HepG2 (cell line): Measurements from ENCODE around the gene KHK. TPM values are rescaled to one million over a fixed set of nuclear protein-coding genes. Genes with fewer than 3 reads are reported as not detected.

ENCODE experiments used
- ATAC-seq: fragments of 200-7000 bp; cut with Tn5 transposase; 3 replicates; pipeline ENCODE4 v1.9.1; 2020; ENCODE audit warnings: mild to moderate bottlenecking, moderate library complexity
- BruUV-seq: library from RNA; stranded (reverse); fragments of 400-500 nt; replicated peaks from 2 replicates; lab custom pipeline; 2021; lab: Mats Ljungman, UMichigan
- CTCF ChIA-PET: fragments of 300-600 bp; formaldehyde crosslinking; extraction: SDS; loops from one replicate; lab custom pipeline; 2021; ENCODE audit warnings: low total read pairs, inconsistent platforms, low intra/inter-chr PET ratio; lab: Yijun Ruan, JAX
- POLR2A ChIA-PET: fragments of 350-600 bp; sonication (Branson Sonifier 250); formaldehyde crosslinking; loops from one replicate; lab custom pipeline; 2020; ENCODE audit warnings: antibody characterized with exemption, inconsistent platforms; lab: Yijun Ruan, JAX
- DNase-seq: peaks from one replicate; pipeline ENCODE4 v3.0.0-alpha.2; 2015; ENCODE audit warnings: low spot score
- FAIRE-seq: peaks from 3 replicates; lab custom pipeline; 2011; peaks lifted over from hg19 to GRCh38; lab: Jason Lieb, UNC
- H2AFZ ChIP-seq: one replicate; pipeline ENCODE4 v1.6.1; 2011; ENCODE audit warnings: low read length, inconsistent platforms
- H3K27ac ChIP-seq: fragments of 300-600 bp; 3 replicates; pipeline ENCODE4 v1.8.0; 2011; ENCODE audit warnings: mixed run types, mild to moderate bottlenecking, mixed read lengths, low read length, inconsistent platforms; ENCODE audit not compliant: insufficient read depth; ENCODE audit errors: extremely low read length
- H3K27me3 ChIP-seq, 2 experiments: fragments of 200-600 bp in 1 of 2; 2 replicates in 1 of 2; 3 replicates in 1 of 2; pipeline versions ENCODE4 v1.6.0 to v1.8.0; 2011; ENCODE audit warnings: low read length in 2 of 2, mild to moderate bottlenecking in 2 of 2, moderate library complexity in 2 of 2, inconsistent platforms in 1 of 2; ENCODE audit not compliant: insufficient read depth in 2 of 2, control insufficient read depth in 1 of 2
- H3K36me3 ChIP-seq, 2 experiments: fragments of 200-600 bp in 1 of 2; replicated peaks in 1 of 2; 2 replicates in 1 of 2; 3 replicates in 1 of 2; pipeline versions ENCODE4 v1.5.1 to v1.8.0; 2011; ENCODE audit warnings: low read length in 2 of 2, inconsistent platforms in 1 of 2; ENCODE audit not compliant: insufficient read depth in 2 of 2, control insufficient read depth in 1 of 2
- H3K4me1 ChIP-seq: 2 replicates; pipeline ENCODE4 v1.5.1; 2012; ENCODE audit warnings: low read length, inconsistent platforms; ENCODE audit not compliant: insufficient read depth
- H3K4me2 ChIP-seq: 2 replicates; pipeline ENCODE4 v1.6.0; 2011; ENCODE audit warnings: low read depth, low read length, inconsistent platforms
- H3K4me3 ChIP-seq, 3 experiments: fragments of 200-600 bp in 1 of 3; sonication (generic), shearing (Covaris generic) in 1 of 3; replicated peaks in 1 of 3; 2 replicates each; pipeline ENCODE4 v1.5.1; 2011 to 2016; ENCODE audit warnings: low read length in 3 of 3, inconsistent platforms in 2 of 3, low read depth in 2 of 3, mild to moderate bottlenecking in 2 of 3, control low read depth in 1 of 3, mixed read lengths in 1 of 3; ENCODE audit not compliant: insufficient read depth in 1 of 3
- H3K79me2 ChIP-seq: one replicate; pipeline ENCODE4 v1.6.1; 2011; ENCODE audit warnings: low read length, inconsistent platforms; ENCODE audit not compliant: insufficient read depth
- H3K9ac ChIP-seq: 2 replicates; pipeline ENCODE4 v1.6.0; 2011; ENCODE audit warnings: mild to moderate bottlenecking, low read depth, low read length, inconsistent platforms; ENCODE audit not compliant: insufficient read depth
- H3K9me3 ChIP-seq: 2 replicates; pipeline ENCODE4 v1.5.1; 2012; ENCODE audit warnings: mild to moderate bottlenecking, low read length
- H4K20me1 ChIP-seq: 2 replicates; pipeline ENCODE4 v1.6.0; 2011; ENCODE audit warnings: inconsistent platforms, mild to moderate bottlenecking, low read length, moderate library complexity; ENCODE audit not compliant: insufficient read depth
- CREB3 ChIP-seq: sonication (generic); formaldehyde crosslinking; IDR thresholded peaks from 2 replicates; pipeline ENCODE4 v1.5.0; 2020; ENCODE audit warnings: missing genetic modification reagents
- GTF2F1 ChIP-seq: fragments of 150-350 bp; IDR thresholded peaks from 2 replicates; pipeline ENCODE4 v1.6.1; 2014; ENCODE audit warnings: low read length
- HES4 ChIP-seq: sonication (generic); formaldehyde crosslinking; IDR thresholded peaks from 2 replicates; pipeline ENCODE4 v1.9.0; 2021; ENCODE audit warnings: mild to moderate bottlenecking, missing genetic modification reagents, borderline replicate concordance
- IKZF4 ChIP-seq: sonication (generic); formaldehyde crosslinking; IDR thresholded peaks from 2 replicates; pipeline ENCODE4 v1.5.1; 2020; ENCODE audit warnings: borderline replicate concordance, mild to moderate bottlenecking, low read depth, missing genetic modification reagents; ENCODE audit errors: not compliant biosample characterization
- KDM3A ChIP-seq: IDR thresholded peaks from 2 replicates; pipeline ENCODE4 v1.6.1; 2018; ENCODE audit warnings: low read depth, missing compliant biosample characterization
- MZF1 ChIP-seq: sonication (generic); formaldehyde crosslinking; IDR thresholded peaks from 2 replicates; pipeline ENCODE4 v1.8.1; 2023; ENCODE audit warnings: mild to moderate bottlenecking, missing genetic modification reagents, borderline replicate concordance
- SP4 ChIP-seq: sonication (generic); formaldehyde crosslinking; IDR thresholded peaks from 2 replicates; pipeline ENCODE4 v1.8.1; 2023; ENCODE audit warnings: mild to moderate bottlenecking, missing genetic modification reagents
- TAF15 ChIP-seq: fragments of 200-400 bp; formaldehyde crosslinking; IDR thresholded peaks from one replicate; pipeline ENCODE4 v1.6.1; 2018; ENCODE audit warnings: mild to moderate bottlenecking, low read depth, low read length; ENCODE audit not compliant: poor library complexity, severe bottlenecking
- YY1 ChIP-seq: IDR thresholded peaks from 2 replicates; pipeline ENCODE4 v1.6.1; 2011; ENCODE audit warnings: low read length, low read depth, moderate library complexity, mild to moderate bottlenecking; ENCODE audit not compliant: insufficient read depth, insufficient replicate concordance
- ZBTB26 ChIP-seq: IDR thresholded peaks from 2 replicates; pipeline ENCODE4 v1.6.1; 2016; ENCODE audit warnings: missing compliant biosample characterization, missing genetic modification reagents, borderline replicate concordance
- ZBTB49 ChIP-seq: sonication (generic); formaldehyde crosslinking; IDR thresholded peaks from 2 replicates; pipeline ENCODE4 v1.4.0; 2020; ENCODE audit warnings: missing genetic modification reagents, borderline replicate concordance
- ZNF33A ChIP-seq: sonication (generic); formaldehyde crosslinking; IDR thresholded peaks from 2 replicates; pipeline ENCODE4 v1.5.1; 2020; ENCODE audit warnings: missing genetic modification reagents, mild to moderate bottlenecking, moderate library complexity, borderline replicate concordance
- ZNF354B ChIP-seq: sonication (generic); formaldehyde crosslinking; IDR thresholded peaks from 2 replicates; pipeline ENCODE4 v1.8.0; 2022; ENCODE audit warnings: mild to moderate bottlenecking, missing genetic modification reagents
- ZNF580 ChIP-seq: IDR thresholded peaks from 2 replicates; pipeline ENCODE4 v1.6.1; 2016; ENCODE audit warnings: low read depth, borderline replicate concordance
- ZNF597 ChIP-seq: sonication (generic); formaldehyde crosslinking; IDR thresholded peaks from 2 replicates; pipeline ENCODE4 v1.5.0; 2020; ENCODE audit warnings: missing genetic modification reagents
- ZNF772 ChIP-seq: sonication (generic); formaldehyde crosslinking; IDR thresholded peaks from 2 replicates; pipeline ENCODE4 v1.5.0; 2020; ENCODE audit warnings: mild to moderate bottlenecking, missing genetic modification reagents
- WGBS: methylation state at CpG from one replicate; pipeline ENCODE4 v1.1.6; 2017; ENCODE audit warnings: low lambda C conversion rate; 5-methylcytosine and 5-hydroxymethylcytosine counted together
- in situ Hi-C: cut with HindIII; loops from 2 replicates; pipeline ENCODE4 v1.10.0; 2017; ENCODE audit warnings: low pct_unique_long_range_greater_than_20kb; ENCODE audit not compliant: extremely low pct_ligation_motif_present
- intact Hi-C: fragments of 100-400 bp; cut with micrococcal nuclease; formaldehyde crosslinking; loops from one replicate; pipeline ENCODE4 v1.10.0; 2022; ENCODE audit not compliant: unreplicated experiment
- polyA plus RNA-seq, 8 experiments: library from polyadenylated mRNA; depleted of rRNA in 3 of 8; stranded (reverse) in 7 of 8; unstranded in 1 of 8; fragments of >200 nt; fragmentation: Illumina TruSeq in 4 of 8; extraction: Trizol in 4 of 8; gene quantifications; 2 replicates each; pipeline versions ENCODE4 v1.2.1 to v1.2.3, GENCODE V29; 2011 to 2016; ENCODE audit warnings: low read depth in 4 of 8, missing spikeins in 1 of 8, mixed read lengths in 1 of 8; ENCODE audit not compliant: insufficient read depth in 1 of 8
- total RNA-seq, 5 experiments: library from RNA; depleted of rRNA; stranded (reverse); fragments of >200 nt; fragmentation: Illumina TruSeq; extraction: Trizol; gene quantifications; 2 replicates each; pipeline ENCODE4 v1.2.3, GENCODE V29; 2016; ENCODE audit warnings: low read depth in 1 of 5

KHK gene
- total and polyA plus RNA-seq, 2 of the 13 experiments (the other 11 are each of a cell fraction or from before 2014, with no cell fraction given) = 40.9 to 99.2 TPM

- 9% methylated on average over 6 of the region's 10 CpGs for WGBS
- ChIA-PET POLR2A (interaction anchor here (1.1 to 4.8 kb wide), 23 partner anchors 9 to 261 kb away, joined by 3 to 61 read pairs (median 6); partner anchors contain the start of genes ABHD1, AGBL5, ATRAID and CGREF1), CTCF (no interaction called here)
- peak overlapping the region; percentile 79 for H3K9ac ChIP-seq
- ATAC-seq = peak; percentile 60
- BruUV-seq = no TSS peak
- DNase-seq = peak; percentile 81
- intact Hi-C loops (loop anchor here (5.0 kb wide), 1 partner anchor 306 kb away; the partner anchor contains the start of gene CENPA), in situ Hi-C loops (no loop called here)
- peak overlapping the region; percentile 97 for H3K27ac ChIP-seq
- H3K4me3 ChIP-seq = peak overlapping the region; percentile 23 to 59 (median 24)
- H3K79me2 ChIP-seq = peaks cover 52% of the 10 kb centered on the region
- peaks cover 4 to 24% of the 10 kb centered on the region in 2 experiments for H3K36me3 ChIP-seq
- H4K20me1 ChIP-seq = no peaks in the 10 kb centered on the region
- peak overlapping the region; percentile 96 for H3K4me2 ChIP-seq
- H2AFZ ChIP-seq = no peak overlapping the region
- H3K9me3 ChIP-seq = no peaks in the 10 kb centered on the region
- FAIRE-seq = peak; percentile 86
- H3K27me3 ChIP-seq = no peaks in the 10 kb centered on the region
- peaks cover 92% of the 10 kb centered on the region for H3K4me1 ChIP-seq
- TF ChIP-seq ZNF597 (CRISPR knock-in tag) (no peak), MZF1 (CRISPR knock-in tag) (peak; percentile 71; the same call in 1 of the 2 replicates), IKZF4 (CRISPR knock-in tag) (peak; percentile 67), HES4 (CRISPR knock-in tag) (peak; percentile 85; the same call in 1 of the 2 replicates), CREB3 (CRISPR knock-in tag) (no peak), ZNF772 (0 out of 2 replicates have a peak, but pooled peaks have one; percentile 43), ZNF580 (no peak; the same call in 1 of the 2 replicates), GTF2F1 (no peak), YY1 (peak; percentile 89), KDM3A (CRISPR knock-in tag) (peak; percentile 96), ZBTB26 (peak; percentile 68; the same call in 1 of the 2 replicates), SP4 (0 out of 2 replicates have a peak, but pooled peaks have one; percentile 52), ZBTB49 (CRISPR knock-in tag) (peak; percentile 30; the same call in 1 of the 2 replicates), ZNF354B (peak; percentile 96), ZNF33A (CRISPR knock-in tag) (no peak), TAF15 (no peak)
These were observed 6.3 kb downstream of the KHK start for GRCh38 chr2:27092696-27093429.
